22Rv1 (cell line): ENCODE measurements around the gene SNRPB2.

Experiments used
- H3K27ac ChIP-seq: fragments of 450-650 bp; 2 replicates; pipeline ENCODE4 v1.5.1; 2017
- CTCF ChIP-seq: fragments of 450-650 bp; IDR thresholded peaks from 2 replicates; pipeline ENCODE4 v1.5.1; 2017; ENCODE audit warnings: mild to moderate bottlenecking
- ZFX ChIP-seq: fragments of 450-650 bp; IDR thresholded peaks from 2 replicates; pipeline ENCODE4 v1.6.1; 2017; ENCODE audit warnings: antibody characterized with exemption, borderline replicate concordance

The SNRPB2 gene

GRCh38 chr20:16710781-16711180, 19.0 kb upstream of the SNRPB2 start:
- TF ChIP-seq CTCF (no peak), ZFX (no peak)
- H3K27ac ChIP-seq, result no peak overlapping the region

GRCh38 chr20:16711661-16712258, 18.1 kb upstream of the SNRPB2 start:
- H3K27ac ChIP-seq, result no peak overlapping the region
- TF ChIP-seq CTCF (no peak), ZFX (no peak)

- no peak for TF ChIP-seq ZFX
- TF ChIP-seq CTCF, result no peak
- H3K27ac ChIP-seq, result no peak overlapping the region
These were observed 17.3 kb upstream of the SNRPB2 start for GRCh38 chr20:16712511-16712947.

GRCh38 chr20:16713066-16713465, 16.8 kb upstream of the SNRPB2 start:
- no peak overlapping the region for H3K27ac ChIP-seq
- TF ChIP-seq CTCF, result no peak
- no peak for TF ChIP-seq ZFX

GRCh38 chr20:16714242-16714641, 15.6 kb upstream of the SNRPB2 start:
- TF ChIP-seq ZFX (no peak), CTCF (no peak)
- no peak overlapping the region for H3K27ac ChIP-seq

- no peak overlapping the region for H3K27ac ChIP-seq
- no peak for TF ChIP-seq CTCF
- no peak for TF ChIP-seq ZFX
These were observed 15.1 kb upstream of the SNRPB2 start for GRCh38 chr20:16714751-16715150.

- TF ChIP-seq ZFX (no peak), CTCF (no peak)
- H3K27ac ChIP-seq, result no peak overlapping the region
These were observed 10.4 kb upstream of the SNRPB2 start for GRCh38 chr20:16719421-16719820.
